IMR-90 (cell line): ENCODE measurements around the gene SPTLC2.
"Not testable (repeated sequence)": the region's sequence is repeated elsewhere in the genome, so short reads cannot be mapped to it uniquely, and the experiment has no call there.

Experiments used
- CEBPB ChIP-seq: IDR thresholded peaks from 2 replicates; pipeline ENCODE4 v1.6.1; 2012; ENCODE audit warnings: low read depth, low read length, improper control_type of control experiment
- CHD1 ChIP-seq: IDR thresholded peaks from 2 replicates; pipeline ENCODE4 v1.6.1; 2012; ENCODE audit warnings: low read depth, low read length, improper control_type of control experiment
- MAFK ChIP-seq: IDR thresholded peaks from 2 replicates; pipeline ENCODE4 v1.6.1; 2012; ENCODE audit warnings: low read depth, low read length, improper control_type of control experiment
- MAZ ChIP-seq: IDR thresholded peaks from 2 replicates; pipeline ENCODE4 v1.6.1; 2012; ENCODE audit warnings: low read depth, mild to moderate bottlenecking, low read length, improper control_type of control experiment, moderate library complexity, borderline replicate concordance
- MXI1 ChIP-seq: IDR thresholded peaks from 2 replicates; pipeline ENCODE4 v1.6.1; 2012; ENCODE audit warnings: low read depth, mild to moderate bottlenecking, low read length, moderate library complexity, borderline replicate concordance
- POLR2A ChIP-seq: IDR thresholded peaks from 2 replicates; pipeline ENCODE4 v1.6.1; 2012; ENCODE audit warnings: mild to moderate bottlenecking, low read depth, low read length
- RCOR1 ChIP-seq: IDR thresholded peaks from 2 replicates; pipeline ENCODE4 v1.6.1; 2012; ENCODE audit warnings: mild to moderate bottlenecking, low read length, improper control_type of control experiment; ENCODE audit not compliant: insufficient replicate concordance
- RFX5 ChIP-seq: IDR thresholded peaks from 2 replicates; pipeline ENCODE4 v1.8.0; 2012; ENCODE audit warnings: low read depth, mild to moderate bottlenecking, low read length, moderate library complexity
- TF ChIP-seq, protein P1 (sequence below): conservative IDR thresholded peaks from 2 replicates; pipeline ENCODE4 v1.5.1; 2012; ENCODE audit warnings: mild to moderate bottlenecking, low read depth, low read length, improper control_type of control experiment
- TF ChIP-seq, protein P2 (sequence below): fragments of 150-350 bp; IDR thresholded peaks from 2 replicates; pipeline ENCODE4 v1.6.1; 2016; ENCODE audit warnings: low read depth, mild to moderate bottlenecking, low read length, moderate library complexity, borderline replicate concordance
- TF ChIP-seq, protein P3 (sequence below): fragments of 150-350 bp; IDR thresholded peaks from 2 replicates; pipeline ENCODE4 v1.6.1; 2017; ENCODE audit warnings: mild to moderate bottlenecking, antibody characterized with exemption, low read length, low read depth

DNA sequence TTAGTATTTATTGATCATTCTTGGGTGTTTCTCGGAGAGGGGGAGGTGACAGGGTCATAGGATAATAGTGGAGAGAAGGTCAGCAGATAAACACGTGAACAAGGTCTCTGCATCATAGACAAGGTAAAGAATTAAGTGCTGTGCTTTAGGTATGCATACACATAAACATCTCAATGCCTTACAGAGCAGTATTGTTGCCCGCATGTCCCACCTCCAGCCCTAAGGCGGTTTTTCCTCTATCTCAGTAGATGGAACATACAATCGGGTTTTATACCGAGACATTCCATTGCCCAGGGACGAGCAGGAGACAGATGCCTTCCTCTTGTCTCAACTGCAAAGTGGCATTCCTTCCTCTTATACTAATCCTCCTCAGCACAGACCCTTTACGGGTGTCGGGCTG lies 45.1 kb upstream of the SPTLC2 start:
- not testable (repeated sequence) for TF ChIP-seq RFX5, MXI1, POLR2A, MAFK, MAZ, CHD1, CEBPB, RCOR1
- TF ChIP-seq, protein P1, sequence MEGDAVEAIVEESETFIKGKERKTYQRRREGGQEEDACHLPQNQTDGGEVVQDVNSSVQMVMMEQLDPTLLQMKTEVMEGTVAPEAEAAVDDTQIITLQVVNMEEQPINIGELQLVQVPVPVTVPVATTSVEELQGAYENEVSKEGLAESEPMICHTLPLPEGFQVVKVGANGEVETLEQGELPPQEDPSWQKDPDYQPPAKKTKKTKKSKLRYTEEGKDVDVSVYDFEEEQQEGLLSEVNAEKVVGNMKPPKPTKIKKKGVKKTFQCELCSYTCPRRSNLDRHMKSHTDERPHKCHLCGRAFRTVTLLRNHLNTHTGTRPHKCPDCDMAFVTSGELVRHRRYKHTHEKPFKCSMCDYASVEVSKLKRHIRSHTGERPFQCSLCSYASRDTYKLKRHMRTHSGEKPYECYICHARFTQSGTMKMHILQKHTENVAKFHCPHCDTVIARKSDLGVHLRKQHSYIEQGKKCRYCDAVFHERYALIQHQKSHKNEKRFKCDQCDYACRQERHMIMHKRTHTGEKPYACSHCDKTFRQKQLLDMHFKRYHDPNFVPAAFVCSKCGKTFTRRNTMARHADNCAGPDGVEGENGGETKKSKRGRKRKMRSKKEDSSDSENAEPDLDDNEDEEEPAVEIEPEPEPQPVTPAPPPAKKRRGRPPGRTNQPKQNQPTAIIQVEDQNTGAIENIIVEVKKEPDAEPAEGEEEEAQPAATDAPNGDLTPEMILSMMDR: not testable (repeated sequence)
- TF ChIP-seq, protein P2, sequence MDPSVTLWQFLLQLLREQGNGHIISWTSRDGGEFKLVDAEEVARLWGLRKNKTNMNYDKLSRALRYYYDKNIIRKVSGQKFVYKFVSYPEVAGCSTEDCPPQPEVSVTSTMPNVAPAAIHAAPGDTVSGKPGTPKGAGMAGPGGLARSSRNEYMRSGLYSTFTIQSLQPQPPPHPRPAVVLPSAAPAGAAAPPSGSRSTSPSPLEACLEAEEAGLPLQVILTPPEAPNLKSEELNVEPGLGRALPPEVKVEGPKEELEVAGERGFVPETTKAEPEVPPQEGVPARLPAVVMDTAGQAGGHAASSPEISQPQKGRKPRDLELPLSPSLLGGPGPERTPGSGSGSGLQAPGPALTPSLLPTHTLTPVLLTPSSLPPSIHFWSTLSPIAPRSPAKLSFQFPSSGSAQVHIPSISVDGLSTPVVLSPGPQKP: not testable (repeated sequence)
- TF ChIP-seq, protein P3, sequence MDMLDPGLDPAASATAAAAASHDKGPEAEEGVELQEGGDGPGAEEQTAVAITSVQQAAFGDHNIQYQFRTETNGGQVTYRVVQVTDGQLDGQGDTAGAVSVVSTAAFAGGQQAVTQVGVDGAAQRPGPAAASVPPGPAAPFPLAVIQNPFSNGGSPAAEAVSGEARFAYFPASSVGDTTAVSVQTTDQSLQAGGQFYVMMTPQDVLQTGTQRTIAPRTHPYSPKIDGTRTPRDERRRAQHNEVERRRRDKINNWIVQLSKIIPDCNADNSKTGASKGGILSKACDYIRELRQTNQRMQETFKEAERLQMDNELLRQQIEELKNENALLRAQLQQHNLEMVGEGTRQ: not testable (repeated sequence)
